HG03135 (cell line): ENCODE data around the gene HMGN1.

ENCODE experiments used
- ATAC-seq: cut with Tn5 transposase; IDR thresholded peaks from one replicate; pipeline ENCODE4 v1.9.1; 2021; ENCODE audit warnings: mild to moderate bottlenecking, moderate library complexity; ENCODE audit not compliant: unreplicated experiment

The HMGN1 gene

DNA sequence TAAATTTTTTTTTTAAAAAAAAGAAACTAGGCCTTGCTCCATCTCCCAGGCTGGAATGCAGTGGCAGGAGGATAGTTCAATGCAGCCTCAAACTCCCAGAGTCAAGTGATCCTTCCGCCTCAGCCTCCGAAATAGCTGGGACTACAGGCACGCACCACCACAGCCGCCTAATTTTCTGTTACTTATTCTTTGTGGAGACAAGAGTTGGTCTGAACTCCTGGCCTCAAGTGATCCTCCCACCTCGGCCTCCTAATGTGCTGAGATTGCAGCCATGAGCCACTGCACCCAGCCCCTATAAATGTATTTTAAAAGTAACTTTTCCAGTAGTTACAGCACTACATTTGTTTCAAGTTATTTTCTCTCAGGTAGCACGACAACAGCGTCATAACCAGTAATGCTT lies 37.7 kb downstream of the HMGN1 start:
- ATAC-seq: no peak

DNA sequence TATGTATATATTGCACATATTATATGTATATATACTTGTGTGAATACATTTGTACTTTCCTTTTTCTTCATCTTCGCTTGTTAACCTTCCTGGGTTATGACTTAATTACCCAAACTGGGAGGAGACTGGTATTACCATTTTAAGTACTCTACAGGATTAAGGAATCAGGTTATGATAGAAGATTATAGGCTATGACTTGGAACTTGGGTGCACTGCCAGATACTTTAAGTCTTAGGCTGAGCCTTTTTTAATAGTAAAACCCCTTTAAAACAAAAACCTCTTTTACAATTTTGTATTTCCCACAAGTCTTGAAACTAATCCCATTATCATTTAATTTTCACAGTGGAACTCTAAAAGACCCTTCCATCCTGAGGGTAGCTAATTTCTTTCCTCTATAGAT lies 41.4 kb downstream of the HMGN1 start:
- no peak for ATAC-seq

DNA sequence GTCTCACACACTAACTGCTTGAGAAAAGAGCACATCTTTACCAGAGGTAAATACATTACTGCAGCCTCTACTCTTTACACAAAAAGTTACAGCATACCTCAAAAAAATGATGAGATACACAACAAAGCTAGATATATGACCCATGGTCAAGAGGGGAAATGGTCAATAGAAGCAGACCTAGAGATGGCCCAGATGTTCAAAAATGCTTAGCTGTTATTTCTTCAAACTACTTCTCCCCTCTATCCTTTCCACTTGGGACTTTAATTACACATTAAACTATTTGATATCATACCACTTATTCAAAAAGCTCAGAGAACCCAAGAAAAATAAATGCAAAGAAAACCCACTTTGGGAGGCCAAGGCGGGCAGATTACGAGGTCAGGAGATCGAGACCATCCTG lies 48.3 kb downstream of the HMGN1 start:
- no peak for ATAC-seq

DNA sequence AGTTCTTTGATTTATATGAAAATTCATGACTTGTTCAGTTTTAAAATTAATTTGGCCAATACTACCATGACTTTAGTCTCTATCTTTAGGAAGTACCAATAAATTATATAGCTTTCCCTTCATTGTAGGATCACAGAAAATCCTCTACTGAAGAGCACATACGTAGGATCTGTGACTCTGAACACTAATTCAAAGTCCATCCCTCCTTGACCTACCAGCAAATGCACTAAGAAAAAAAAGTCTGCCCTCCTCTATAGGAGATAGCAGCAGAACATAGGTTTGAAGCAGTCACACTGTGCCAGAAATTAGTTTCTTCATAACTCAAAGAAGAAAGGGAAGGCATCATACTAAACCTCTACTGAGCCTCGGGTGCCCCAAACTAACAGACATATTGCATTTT lies 52.0 kb downstream of the HMGN1 start:
- ATAC-seq: no peak
